ENCODE data around the gene PSMC3IP.

DNA sequence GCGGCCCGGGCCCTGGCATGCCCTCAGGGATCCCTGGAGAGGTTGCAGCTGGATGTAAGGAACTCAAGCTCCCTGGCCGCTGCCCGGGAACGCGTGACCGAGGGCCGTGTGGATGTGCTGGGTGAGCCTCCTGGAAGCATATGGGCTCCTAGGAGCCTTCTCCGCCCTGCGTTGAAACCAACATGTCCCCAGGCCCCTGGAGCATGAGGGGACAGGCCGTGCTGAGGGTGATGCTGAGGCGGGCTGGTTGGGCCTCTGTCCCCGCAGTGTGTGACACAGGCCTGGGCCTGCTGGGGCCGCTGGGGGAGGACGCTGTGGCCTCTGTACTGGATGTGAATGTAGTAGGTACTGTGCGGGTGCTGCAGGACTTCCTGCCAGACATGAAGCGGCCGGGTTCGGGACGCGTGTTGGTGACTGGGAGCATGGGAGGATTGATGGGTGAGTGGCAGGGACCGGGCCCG is 30.5 kb downstream of the PSMC3IP start:
- TF ChIP-seq CTCF (conservative IDR thresholded peaks at IDR 0.05), result no peak
- no peak for TF ChIP-seq ZFX (IDR thresholded peaks at IDR 0.05)

All from C4-2B (cell line).